ENCODE data around the gene MMAB.
A peak's percentile ranks its signal among the peaks of the same experiment; 100 is the strongest.

Gene MMAB

DNA sequence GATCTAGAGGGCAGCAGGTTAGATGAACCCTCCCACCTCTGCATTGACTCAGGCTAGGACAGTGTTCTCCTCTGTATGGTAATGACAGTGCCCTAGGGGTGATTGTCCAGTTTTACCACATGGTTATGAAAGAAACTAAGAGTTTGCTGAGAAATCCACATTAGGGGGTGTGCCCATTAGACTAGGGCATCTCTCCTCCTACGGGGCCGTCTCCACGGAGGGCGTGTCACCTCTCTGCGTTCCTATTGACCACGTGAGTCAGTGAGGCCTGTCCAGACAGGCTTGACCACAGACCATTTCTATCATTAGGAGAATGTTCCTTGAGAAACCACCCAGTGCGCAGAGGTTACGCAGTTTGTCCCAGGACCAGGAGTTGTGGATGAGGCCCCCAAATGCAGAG is 8.6 kb upstream of the MMAB start:
- DNase-seq = no peak

DNA sequence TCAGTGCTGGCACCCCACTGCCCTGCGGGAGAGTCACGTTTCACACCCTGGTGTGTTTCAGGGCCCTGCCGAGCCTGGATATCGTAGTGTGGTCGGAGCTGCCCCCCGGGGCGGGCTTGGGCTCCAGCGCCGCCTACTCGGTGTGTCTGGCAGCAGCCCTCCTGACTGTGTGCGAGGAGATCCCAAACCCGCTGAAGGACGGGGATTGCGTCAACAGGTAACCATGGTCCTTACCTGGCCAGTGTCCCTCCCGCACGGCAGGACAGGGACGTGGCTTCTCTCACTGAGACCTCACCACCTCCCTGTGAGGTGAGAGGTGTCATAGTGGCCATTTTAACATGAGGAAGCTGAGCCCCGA is 8.0 kb upstream of the MMAB start:
- no peak for DNase-seq

DNA sequence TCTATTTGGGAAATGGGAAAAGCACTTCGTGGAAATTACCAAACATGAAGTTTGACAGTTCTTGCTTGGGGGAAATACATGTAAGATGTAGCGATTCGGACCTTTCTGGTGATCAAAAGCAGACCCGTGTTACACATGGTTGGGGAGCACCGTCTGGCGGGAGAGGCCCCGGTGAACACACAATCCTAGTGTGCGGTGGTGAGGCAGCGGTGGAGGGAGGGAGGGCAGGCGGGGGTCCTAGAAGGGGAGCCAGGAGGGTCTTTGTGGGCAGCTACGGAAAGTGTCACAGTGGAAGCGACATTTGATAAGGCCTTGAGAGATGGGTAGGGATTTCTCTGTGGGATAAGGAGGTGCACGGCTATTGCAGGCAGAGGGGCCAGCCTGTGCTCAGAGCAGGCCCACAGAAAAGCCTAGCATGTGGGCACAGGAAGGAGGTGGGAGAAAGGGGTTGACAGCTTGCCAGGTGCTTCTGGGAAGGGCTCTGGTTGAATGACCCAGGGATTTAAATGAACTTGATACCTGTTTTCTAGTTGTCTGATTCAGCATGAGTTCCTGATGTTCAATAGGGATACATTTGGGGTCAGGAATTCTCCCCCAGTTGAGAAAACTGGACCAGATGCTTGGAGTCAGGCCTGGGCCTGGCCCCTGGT is 7.5 kb upstream of the MMAB start:
- DNase-seq = no peak

DNA sequence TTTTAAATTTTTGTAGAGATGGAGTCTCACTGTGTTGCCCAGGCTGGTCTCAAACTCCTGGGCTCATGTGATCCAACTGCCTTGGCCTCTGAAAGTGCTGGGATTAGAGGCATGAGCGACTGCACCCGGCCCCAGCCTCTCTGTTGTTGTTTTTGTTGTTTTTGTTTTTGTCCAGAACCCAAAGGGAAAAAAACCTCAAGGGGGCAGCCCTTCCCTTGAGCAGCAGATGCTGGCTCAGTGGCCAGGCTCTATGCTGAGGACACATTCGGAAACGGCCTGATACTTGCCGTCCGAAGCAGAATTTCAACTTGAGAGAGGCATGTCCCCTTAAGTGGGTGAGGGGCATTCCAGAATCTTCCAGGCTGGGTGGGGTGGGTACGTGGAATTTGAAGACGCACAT is 7.0 kb upstream of the MMAB start:
- DNase-seq = no peak

DNA sequence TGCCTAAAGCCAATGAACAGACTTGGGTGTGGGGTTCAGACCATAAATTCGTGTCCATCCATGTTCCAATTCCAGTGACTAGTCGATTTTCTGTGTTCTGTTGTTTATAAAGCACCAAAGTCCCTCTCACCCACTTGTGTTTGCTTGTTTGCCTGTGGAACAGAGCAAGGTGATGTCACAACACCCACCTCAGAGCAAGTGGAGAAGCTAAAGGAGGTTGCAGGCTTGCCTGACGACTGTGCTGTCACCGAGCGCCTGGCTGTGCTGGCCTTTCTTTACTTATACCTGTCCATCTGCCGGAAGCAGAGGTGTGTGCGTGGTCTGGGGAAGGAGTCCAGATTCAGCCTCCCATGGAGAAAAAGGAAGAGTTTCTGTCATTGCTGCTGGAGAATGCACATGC is 6.3 kb upstream of the MMAB start:
- DNase-seq = no peak

DNA sequence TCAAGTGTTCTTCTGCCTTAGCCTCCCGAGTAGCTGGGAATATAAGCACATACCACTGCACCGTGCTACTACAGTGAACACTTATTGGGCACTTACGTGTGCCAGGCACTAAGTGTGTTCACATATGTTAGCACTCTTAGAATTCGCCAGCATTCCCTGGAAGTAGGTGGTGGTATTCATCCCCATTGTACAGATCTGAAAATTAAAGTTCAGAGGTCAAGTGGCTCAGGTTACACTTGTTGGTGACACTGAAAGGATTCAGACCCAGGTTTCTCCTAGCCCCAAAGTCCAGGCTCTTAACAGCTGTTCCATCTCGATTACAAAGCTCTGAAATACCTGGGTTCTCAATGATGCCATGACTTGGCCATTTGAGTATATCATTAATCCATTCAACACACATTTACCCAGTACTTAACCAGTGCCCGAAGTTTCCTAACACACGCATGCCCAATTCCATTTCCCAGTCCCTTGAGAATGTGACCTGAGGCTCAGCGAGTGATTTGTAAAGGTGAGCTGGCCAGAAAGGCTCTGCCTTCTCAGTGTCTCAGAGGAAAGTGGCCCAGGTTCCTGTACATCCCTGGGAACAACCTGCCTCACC is 5.1 kb upstream of the MMAB start:
- no peak for DNase-seq

DNA sequence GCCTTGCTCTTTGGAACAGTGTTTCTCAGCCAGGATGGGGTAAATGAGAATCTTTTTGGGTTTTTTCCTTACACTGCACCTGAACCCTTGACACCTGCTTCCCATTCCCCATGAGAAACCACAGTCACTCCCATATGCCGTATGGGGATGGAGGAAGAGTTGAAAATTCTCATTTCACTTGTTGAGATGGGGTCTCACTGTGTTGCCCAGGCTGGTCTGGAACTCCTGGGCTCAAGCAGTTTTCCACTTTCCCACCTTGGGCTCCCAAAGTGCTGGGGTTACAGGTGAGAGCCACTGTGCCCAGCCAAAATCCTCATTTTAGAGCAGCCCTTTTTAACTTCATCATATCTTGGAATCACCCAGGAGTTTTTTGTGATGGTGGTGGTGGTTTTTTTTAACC is 4.0 kb upstream of the MMAB start:
- no peak for DNase-seq

DNA sequence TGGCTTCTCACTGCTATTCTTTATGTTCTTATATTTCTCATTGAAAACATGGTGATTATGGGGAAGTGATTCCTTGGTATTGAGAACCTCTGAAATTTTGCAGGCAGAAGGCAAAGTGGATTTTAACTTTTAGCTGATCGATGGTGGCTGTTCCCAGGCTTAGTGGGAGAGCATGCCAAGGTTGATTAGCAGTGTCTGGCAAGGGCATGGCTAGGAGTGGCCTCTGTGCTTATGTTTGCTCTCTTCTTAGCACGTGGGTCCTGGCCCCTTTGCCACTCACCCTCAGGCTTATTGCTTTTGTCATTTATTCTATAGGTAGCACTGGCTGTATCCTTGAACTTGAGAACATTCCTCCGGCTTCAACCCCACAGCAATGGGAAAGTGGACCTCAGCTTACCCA is 2.4 kb upstream of the MMAB start:
- DNase-seq = no peak

DNA sequence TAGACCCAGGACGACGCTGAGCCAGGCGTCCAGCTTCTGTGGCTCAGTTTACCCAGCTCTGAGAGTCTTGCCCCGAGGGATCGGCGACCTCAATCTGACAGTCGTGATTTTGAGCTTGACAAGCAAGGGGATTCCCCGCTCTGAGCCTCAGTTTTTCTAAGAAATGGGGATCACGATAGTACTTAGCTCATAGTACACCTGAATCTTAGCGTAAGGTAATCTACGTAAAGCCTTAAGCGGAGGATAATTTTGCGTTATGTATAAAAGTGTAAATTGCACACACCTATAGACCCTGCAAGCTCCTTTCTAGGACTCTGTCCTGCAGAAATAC is 575 bp upstream of the MMAB start:
- DNase-seq = no peak

DNA sequence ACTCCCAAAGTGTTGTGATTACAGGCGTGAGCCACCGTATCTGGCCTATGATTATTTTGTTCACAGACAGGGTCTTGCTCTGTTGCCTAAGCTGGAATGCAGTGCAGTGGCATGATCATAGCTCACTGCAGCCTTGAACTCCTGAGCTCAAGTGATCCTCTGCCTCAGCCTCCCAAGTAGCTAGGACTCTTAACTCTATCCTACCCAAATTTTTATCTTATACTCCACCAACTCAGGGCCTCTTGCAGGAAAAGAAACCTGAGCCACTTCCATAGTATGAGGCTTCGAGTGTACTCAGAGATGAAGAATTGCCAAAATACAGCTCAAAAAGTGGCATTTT is 828 bp downstream of the MMAB start:
- DNase-seq = peak in 1 of 2 donors; percentile 6

DNA sequence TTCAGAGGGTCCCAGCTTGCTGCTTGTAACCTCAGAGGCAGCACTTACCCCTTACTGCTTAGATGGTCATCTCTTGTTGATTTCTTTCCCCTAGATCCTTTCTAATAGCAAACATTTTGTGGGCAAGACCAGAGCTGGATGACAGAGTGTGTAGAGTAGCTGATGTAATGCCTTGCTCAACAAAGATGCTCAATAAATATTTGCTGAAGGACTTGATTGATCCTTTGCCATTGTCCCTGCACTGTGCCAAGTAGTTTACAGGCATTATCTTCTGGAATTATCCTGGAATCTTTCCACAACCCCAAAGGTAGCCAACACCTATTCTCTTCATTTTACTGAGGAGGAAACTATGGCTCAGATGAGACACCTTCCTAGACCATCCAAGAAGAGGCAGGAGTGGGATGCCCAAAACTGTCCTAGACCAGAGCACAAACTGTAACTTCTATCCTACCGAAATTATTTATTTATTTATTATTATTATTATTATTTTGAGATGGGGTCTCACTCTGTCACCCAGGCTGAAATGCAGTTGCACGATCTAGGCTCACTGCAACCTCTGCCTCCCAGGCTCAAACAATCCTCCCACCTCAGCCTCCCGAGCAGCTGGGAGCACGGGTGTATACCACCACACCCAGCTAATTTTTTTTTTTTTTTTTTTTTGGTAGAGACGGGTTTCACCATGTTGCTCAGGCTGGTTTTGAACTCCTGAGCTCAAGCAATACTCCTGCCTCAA is 1.4 kb downstream of the MMAB start:
- no peak for DNase-seq

DNA sequence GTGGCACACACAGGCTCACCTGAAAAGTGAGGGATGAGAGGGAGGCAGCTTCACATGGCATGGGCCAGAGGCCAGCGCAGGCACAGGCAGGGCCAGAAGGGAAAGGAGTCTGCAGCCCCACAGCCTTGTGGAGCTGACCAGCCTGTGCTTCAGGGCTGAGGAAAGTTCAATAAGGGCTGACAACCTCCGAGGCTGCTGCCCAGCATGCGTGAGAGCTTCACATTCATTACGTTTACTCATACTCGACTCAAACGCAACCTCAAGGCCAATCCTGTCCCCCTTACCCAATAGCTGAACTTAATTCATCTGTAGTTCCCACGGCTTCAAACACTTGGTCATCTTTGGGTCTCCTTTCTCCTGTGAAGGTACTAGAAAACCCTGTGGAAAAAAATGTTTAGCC is 4.8 kb downstream of the MMAB start:
- DNase-seq = no peak

DNA sequence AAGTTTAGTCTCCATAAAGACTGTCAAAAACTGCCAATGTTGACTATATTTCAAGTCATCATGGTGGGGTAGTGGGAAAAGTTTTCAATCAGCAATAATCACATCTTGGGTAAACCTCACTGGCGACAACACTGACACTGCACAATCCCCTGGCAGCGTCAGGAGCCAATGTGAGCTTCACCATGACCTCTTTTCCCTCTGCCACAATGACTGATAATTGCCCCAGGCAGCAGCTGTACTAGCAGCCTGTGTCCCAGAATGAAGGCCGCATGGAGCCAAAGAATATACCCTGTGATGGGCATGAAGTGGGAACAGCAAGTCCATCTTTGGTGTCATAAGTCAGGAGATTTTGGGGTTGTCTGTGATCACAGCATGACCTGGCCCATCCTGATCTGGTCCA is 5.3 kb downstream of the MMAB start:
- DNase-seq = no peak

DNA sequence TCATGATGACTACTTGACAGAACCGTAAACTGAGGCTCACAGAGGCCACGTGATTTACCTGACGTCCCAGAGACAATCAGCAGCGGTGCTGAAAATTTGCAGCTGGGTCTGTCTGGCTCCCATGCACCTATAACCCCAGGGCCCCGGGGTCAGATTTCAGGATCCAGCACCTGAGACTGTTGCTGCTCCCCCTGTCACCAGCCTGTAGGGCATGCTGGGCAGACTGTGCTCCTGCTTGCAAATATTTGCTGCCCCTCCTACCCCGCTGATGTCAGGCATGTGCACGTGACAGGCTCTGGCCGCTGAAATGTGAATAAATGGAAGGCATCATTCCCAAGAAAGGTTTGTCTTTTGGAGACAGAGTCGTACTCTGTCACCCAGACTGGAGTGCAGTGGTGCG is 6.0 kb downstream of the MMAB start:
- DNase-seq = no peak

DNA sequence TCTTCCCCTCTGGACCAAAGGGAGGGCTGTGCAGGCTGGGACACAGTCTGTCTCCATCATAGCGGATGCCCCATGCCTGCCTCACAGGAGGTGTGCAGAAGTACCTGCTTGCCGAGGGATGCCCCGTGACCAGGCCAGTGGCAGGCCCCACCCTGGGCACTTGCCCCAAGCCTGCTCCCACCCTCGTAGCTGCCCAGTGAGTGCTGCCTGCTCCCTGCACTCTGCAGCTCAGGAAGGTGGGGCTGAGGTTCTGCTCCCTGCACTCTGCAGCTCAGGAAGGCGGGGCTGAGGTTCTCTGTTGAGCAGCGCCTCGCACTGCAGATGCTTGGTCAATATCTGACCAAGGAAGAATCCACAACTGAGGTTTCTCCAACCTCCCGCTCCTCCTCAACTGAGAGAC is 6.9 kb downstream of the MMAB start:
- no peak for DNase-seq

DNA sequence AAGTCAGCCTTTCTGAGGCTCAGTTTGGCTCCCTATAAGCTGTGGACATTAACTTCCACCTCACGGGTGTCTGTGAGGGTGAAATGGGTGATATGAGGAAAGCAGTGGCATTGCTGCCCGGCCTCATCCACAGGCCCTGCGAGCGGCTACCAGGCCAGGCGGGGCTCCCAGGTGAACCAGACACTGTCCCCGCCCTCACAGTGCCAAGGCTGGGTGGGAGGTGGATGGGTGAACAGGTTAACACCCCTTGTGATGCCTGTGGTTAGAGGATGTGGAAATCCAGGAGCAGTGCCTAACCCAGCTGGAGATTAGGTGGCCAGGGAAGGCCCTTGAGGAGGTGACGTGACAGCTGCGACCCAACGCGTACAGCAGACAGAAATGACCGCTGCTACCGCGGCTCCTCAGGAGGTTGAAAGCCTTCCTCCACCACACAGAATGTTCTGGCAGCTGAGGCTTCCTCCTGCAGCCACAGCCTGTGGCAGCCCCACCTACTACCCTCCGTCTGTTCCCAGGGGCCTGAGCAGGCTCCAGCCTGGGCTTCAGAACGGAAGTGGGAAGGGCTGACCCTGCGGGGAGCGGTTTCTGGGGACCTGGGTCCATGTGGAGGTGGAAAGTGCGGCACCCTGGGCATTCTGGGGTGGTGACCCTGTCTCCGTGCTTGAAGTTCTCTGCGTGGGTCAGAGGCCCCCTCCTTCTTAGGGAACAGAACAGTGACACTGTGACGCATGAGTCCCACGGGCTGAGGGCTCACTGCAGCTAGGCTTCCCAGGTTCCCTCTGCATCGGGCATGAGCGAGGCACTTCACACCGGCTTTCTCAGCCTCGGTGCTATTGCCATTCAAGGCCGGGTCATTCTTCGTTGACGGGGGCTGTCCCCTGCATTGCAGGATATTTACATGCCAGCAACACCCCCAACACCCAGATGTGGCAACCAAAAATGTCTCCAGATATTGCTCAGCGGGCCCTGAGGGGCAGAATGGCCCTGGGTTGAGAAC is 9.7 kb downstream of the MMAB start:
- DNase-seq = no peak

DNA sequence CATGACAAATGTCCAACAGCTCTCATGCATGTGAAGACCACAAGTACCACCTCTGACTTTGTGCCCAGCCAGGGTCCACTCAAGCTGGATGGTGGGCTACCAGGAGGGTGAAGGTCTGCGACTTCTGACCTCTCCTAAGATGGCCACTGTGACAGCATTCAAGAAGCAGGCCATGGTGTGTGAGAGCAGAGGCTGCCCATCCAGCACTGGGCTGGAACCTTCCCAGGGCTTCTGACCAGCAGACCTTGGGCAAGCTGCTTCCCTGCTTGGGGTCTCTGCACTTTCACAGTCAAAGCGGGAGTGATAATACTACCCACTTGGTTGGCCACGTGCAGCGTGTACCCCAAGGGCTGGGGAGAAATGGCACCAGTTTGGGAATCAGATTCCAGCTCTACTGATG is 10.4 kb downstream of the MMAB start:
- DNase-seq = no peak

DNA sequence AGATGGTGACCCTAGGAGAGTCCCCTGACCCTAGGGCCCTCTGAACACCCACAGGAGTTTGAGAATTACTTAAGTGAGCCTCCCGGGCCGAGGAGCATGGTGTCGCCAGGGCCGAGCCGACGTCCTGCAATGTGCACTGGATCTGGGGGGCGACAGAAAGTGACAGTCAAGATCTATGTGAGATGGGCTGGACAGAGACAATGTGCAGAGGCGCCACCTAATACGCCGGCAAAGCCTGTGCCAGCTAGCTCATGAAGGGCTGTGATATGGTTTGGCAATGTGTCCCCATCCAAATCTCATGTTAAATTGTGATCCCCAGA is 11.6 kb downstream of the MMAB start:
- no peak for DNase-seq

DNA sequence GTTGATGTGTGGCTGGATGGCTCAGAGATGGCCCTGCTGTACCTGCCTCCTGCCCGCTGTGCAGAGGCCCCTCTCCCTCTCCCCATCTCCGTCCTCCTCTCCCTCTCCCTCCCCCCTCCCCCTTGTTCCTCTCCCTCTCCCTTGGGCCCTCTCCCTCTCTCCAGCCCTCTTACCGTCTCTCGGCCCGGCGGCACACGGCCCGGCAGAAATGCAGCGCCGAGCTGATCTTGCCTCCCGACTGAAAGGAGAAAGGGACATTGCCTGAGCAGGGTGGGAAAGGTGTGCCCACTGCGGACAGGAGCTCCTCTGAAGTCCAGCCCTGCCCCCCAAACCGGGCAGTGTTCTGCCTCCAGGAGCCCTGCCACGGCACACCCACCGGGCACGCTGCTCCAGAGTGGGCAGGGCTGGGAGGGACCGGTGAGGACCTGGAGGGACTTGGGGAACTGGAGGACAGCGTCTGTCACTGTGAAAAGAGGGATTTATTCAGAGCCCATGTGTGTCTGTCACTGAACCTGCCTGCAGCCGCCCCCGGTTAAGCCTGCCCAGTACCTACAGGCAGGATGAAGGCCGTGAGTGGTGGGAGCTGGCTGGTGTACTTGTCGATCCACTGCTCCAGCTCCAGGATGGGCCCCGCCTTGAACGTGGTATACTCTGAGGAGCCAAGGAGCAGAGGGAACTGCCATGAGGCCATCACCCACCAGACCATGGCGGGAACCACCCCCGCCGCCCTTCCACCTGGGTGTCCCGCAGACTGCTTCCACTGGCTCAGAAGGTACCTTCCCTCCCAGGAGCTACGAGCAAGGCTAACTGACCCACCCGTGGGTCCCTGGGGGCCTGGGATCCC is 12.2 kb downstream of the MMAB start:
- DNase-seq = no peak

DNA sequence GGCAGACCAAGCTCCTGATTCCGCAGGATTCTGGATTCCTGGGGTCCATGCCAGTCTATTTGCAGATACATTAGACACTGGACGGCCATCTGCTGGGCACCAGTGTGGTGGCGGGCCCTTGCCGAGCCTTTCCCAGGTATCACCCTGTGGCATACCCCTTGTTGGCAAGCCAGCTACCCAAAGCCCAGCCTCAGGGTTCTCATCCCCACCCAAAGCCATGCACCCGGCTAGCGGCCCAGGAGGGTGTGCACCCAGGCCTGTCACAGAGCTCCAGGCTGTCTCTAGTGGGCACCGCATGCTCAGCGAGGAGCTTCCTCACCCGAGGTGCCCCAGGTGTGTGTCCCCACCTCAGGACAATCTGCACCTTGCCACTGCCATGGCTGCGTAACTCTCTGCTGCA is 13.7 kb downstream of the MMAB start:
- DNase-seq = no peak

DNA sequence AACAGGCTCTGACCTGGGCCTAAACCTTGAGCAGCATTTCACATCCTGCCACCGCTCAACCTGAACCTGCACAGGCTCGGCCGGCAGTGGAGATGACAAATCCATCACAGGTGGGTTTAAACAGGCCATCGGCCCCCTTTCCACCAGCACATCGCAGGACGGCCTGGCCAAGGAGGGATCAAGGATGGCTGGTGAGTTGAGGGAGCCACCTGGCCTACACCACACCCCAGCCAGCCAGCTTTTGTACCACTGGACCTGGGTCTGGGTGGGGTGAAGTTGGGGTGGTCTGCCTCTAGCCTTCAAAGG is 14.2 kb downstream of the MMAB start:
- DNase-seq = no peak

DNA sequence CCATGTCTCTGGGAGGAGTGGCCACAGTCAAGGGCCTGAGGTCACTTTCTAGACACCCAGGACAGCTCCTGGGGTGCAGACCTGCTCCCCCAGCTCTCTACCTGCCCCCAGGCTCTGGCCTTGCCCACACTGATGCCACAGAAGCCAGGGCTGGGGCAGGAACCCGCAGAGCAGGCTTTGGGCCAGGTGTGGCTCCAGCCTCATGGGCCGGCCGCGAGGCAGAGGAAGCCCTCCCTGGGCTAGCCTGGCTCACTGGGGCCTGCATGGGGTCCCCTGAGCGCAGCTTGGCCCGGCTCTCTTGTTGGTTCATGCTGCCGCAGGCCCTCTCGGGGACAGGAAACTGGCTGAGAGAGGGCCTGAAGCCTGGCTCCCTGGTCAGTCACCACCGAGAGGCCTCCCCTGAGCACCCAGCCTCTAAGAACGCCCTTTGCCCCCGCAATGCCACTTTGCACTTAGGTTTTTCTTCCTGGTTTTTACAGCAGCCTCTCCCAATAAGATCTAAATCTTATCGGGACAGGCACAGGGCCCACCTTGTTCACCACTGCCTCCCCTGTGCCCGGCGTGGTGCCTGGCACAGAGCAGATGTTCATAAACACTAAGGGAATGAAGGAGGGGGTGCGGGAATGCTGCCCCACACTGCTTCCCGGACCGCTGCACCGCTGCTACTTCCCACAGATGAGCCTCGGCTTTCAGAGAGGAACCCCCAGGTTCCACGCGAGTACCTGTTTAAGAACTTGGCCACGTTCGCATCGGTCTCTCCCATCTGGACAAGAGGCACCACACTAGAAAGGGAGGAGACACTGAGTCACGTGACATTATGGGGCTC is 14.7 kb downstream of the MMAB start:
- no peak for DNase-seq
